Gastrocnemius medialis (tissue), 4 donors: Measurements from ENCODE around the gene C11orf52. TPM values are rescaled to one million over a fixed set of nuclear protein-coding genes. Genes with fewer than 3 reads are reported as not detected.
A peak's percentile ranks its signal among the peaks of the same experiment; 100 is the strongest.

Source experiments
- ATAC-seq, 2 donors: fragments of 150-250 bp; one replicate each; pipeline ENCODE4 v1.9.1; 2016
- DNase-seq, 2 donors: peaks; one replicate each; pipeline ENCODE4 v3.0.0-alpha.2; 2019
- H3K27ac ChIP-seq, 4 donors: fragments of 200-600 bp; sonication (generic); 1 replicate in 1 of 4; 2 replicates in 3 of 4; pipeline ENCODE4 v1.5.1; 2016 to 2018; ENCODE audit warnings: mild to moderate bottlenecking in 2 of 4, moderate library complexity in 1 of 4
- H3K27me3 ChIP-seq, 3 donors: fragments of 200-600 bp; sonication (generic) in 2 of 3; 1 replicate in 1 of 3; 2 replicates in 2 of 3; pipeline versions ENCODE4 v1.5.1 to v1.6.0; 2016 to 2019; ENCODE audit warnings: mild to moderate bottlenecking in 1 of 3, moderate library complexity in 1 of 3
- H3K36me3 ChIP-seq, 2 donors: fragments of 200-600 bp; sonication (generic) in 1 of 2; one replicate each; pipeline ENCODE4 v1.5.1; 2017 to 2018
- H3K4me1 ChIP-seq, 2 donors: fragments of 200-600 bp; sonication (generic) in 1 of 2; one replicate each; pipeline ENCODE4 v1.5.1; 2016 to 2017; ENCODE audit warnings: mild to moderate bottlenecking in 2 of 2
- H3K4me3 ChIP-seq, 4 donors: fragments of 200-600 bp; sonication (generic) in 3 of 4; 1 replicate in 1 of 4; 2 replicates in 3 of 4; pipeline ENCODE4 v1.5.1; 2016 to 2019; ENCODE audit warnings: mild to moderate bottlenecking in 2 of 4
- H3K9me3 ChIP-seq, 3 donors: fragments of 200-600 bp; sonication (generic) in 2 of 3; 1 replicate in 1 of 3; 2 replicates in 2 of 3; pipeline ENCODE4 v1.5.1; 2016 to 2019
- POLR2A ChIP-seq, 2 donors: fragments of 450-650 bp; IDR thresholded peaks; one replicate each; pipeline ENCODE4 v1.6.1; 2017; ENCODE audit warnings: antibody characterized with exemption in 2 of 2, mild to moderate bottlenecking in 2 of 2, moderate library complexity in 2 of 2
- in situ Hi-C, 4 donors: fragments of 200-750 bp; cut with MboI; loops; one replicate each; pipeline versions ENCODE4 v1.15.0 to v1.8.0; 2017; ENCODE audit warnings: low sequenced_read_pairs in 4 of 4
- intact Hi-C: fragments of 100-400 bp; cut with DNase I; formaldehyde crosslinking; loops from one replicate; pipeline ENCODE4 v1.15.1; 2023; ENCODE audit warnings: low total_unique reads
- total RNA-seq, 4 donors: library from RNA; depleted of rRNA; stranded (reverse); fragments of >200 nt; gene quantifications; one replicate each; pipeline versions ENCODE4 v1.1.0 to v1.2.3, GENCODE V29; 2016
- TF ChIP-seq, protein P1 (sequence below), 5 experiments: fragments of 450-650 bp in 3 of 5; fragments of 200-600 bp in 2 of 5; sonication (generic) in 2 of 5; IDR thresholded peaks in 4 of 5; conservative IDR thresholded peaks in 1 of 5; 1 replicate in 4 of 5; 2 replicates in 1 of 5; pipeline ENCODE4 v1.5.1; 2016 to 2019; ENCODE audit warnings: antibody characterized with exemption in 5 of 5, mild to moderate bottlenecking in 3 of 5, moderate library complexity in 3 of 5

C11orf52 gene
- total RNA-seq, 4 donors from 2014 or later, result 6.3 to 23.8 (median 11.9) TPM

DNA sequence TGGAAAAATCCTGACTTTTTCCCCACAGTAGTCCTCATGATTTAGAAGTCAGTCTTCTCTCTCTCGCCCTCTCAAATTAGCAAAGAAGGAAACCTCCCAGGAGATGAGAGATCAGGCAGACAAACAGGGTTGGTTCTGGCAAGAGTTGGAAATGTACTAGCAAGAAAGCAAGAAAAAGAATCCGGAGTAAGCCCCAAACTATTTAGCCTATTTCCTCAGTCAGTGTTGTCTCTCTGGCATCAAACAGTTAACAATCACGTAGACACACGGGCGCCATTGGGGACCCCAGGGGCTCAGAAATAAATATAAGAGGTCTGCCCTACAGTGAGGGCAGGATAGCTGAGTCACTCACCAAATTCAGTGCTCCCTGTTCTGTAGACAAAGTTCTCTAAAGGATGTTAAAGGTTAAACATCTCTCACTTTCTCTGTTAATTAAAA, 4.7 kb downstream of the C11orf52 start:
- DNase-seq (no peak), ATAC-seq (peak in 1 of 2 donors; percentile 14)
- peak overlapping the region; percentile 91 to 94 (median 92) for H3K27ac ChIP-seq
- in situ Hi-C loops (no loop called here), intact Hi-C loops (no loop called here)
- H3K4me3 ChIP-seq, result peak overlapping the region; percentile 11 to 37 (median 30)
- H3K9me3 ChIP-seq, result no peaks in the 10 kb centered on the region
- no peak for TF ChIP-seq POLR2A (IDR thresholded peaks at IDR 0.05)
- TF ChIP-seq, protein P1, sequence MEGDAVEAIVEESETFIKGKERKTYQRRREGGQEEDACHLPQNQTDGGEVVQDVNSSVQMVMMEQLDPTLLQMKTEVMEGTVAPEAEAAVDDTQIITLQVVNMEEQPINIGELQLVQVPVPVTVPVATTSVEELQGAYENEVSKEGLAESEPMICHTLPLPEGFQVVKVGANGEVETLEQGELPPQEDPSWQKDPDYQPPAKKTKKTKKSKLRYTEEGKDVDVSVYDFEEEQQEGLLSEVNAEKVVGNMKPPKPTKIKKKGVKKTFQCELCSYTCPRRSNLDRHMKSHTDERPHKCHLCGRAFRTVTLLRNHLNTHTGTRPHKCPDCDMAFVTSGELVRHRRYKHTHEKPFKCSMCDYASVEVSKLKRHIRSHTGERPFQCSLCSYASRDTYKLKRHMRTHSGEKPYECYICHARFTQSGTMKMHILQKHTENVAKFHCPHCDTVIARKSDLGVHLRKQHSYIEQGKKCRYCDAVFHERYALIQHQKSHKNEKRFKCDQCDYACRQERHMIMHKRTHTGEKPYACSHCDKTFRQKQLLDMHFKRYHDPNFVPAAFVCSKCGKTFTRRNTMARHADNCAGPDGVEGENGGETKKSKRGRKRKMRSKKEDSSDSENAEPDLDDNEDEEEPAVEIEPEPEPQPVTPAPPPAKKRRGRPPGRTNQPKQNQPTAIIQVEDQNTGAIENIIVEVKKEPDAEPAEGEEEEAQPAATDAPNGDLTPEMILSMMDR (IDR thresholded peaks at IDR 0.05 in 4 of 5, conservative IDR thresholded peaks at IDR 0.05 in 1 of 5), result no peak
- peaks cover 61 to 75% of the 10 kb centered on the region in 2 donors for H3K4me1 ChIP-seq
- H3K36me3 ChIP-seq, result no peaks in the 10 kb centered on the region
- H3K27me3 ChIP-seq, result no peaks in the 10 kb centered on the region

DNA sequence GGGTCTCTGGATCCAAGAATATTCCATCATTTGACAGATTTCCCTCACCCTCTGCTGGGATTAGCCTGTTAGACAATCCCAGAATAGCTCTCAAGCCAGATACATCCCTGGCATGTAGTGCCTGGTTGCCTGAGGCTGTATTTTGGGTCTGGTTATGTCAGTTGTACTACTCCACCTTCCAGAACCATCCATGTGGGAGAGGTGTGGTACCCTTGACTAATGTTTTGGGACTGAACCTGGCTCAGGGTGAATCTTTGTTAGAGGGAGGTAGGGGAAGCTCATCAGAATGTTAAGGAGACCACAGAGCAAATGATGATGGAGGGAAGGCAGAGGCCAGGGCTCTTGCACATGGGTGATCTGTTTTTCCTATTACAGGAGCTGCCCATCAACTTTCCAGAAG, 5.2 kb downstream of the C11orf52 start:
- in situ Hi-C loops, result no loop called here
- DNase-seq (no peak), ATAC-seq (no peak)
- H3K4me3 ChIP-seq, result peak overlapping the region in 2 of 4 donors; percentile 11 to 37
- peaks cover 61 to 70% of the 10 kb centered on the region in 2 donors for H3K4me1 ChIP-seq
- no peaks in the 10 kb centered on the region for H3K27me3 ChIP-seq
- H3K9me3 ChIP-seq, result no peaks in the 10 kb centered on the region
- intact Hi-C loops, result no loop called here
- TF ChIP-seq, protein P1 (IDR thresholded peaks at IDR 0.05 in 4 of 5, conservative IDR thresholded peaks at IDR 0.05 in 1 of 5), result no peak
- TF ChIP-seq POLR2A (IDR thresholded peaks at IDR 0.05), result no peak
- H3K27ac ChIP-seq, result peak overlapping the region; percentile 91 to 94 (median 92)
- H3K36me3 ChIP-seq, result no peaks in the 10 kb centered on the region

DNA sequence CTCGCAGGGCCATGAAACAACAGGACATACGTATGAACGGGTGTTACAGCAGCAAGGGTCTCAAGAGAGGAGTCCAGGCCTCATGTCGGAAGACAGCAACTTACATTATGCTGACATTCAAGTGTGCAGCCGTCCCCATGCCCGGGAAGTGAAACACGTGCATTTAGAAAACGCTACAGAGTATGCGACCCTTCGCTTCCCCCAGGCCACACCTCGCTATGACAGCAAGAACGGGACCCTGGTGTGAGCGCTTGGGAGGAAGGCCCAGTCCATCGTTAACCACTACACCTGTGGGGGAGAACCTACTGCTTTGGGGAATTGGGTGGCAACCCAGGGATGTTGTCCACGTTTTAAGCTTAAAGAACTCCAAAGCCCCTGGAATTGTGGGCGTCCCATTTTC, 7.2 kb downstream of the C11orf52 start:
- Histone ChIP-seq H3K9me3 (no peaks in the 10 kb centered on the region), H3K27ac (peak overlapping the region; percentile 91 to 94 (median 92)), H3K4me3 (peak overlapping the region in 2 of 4 donors; percentile 53 to 62), H3K27me3 (no peaks in the 10 kb centered on the region), H3K4me1 (peaks cover 59% of the 10 kb centered on the region in 2 donors), H3K36me3 (no peaks in the 10 kb centered on the region)
- no peak for DNase-seq
- no peak for ATAC-seq
- in situ Hi-C loops (no loop called here), intact Hi-C loops (loop anchor here (1.0 kb wide), 1 partner anchor 47 kb away; the partner anchor contains the start of genes CFAP68 and FDXACB1)
- TF ChIP-seq, protein P1 (IDR thresholded peaks at IDR 0.05 in 4 of 5, conservative IDR thresholded peaks at IDR 0.05 in 1 of 5), result no peak
- no peak for TF ChIP-seq POLR2A (IDR thresholded peaks at IDR 0.05)

DNA sequence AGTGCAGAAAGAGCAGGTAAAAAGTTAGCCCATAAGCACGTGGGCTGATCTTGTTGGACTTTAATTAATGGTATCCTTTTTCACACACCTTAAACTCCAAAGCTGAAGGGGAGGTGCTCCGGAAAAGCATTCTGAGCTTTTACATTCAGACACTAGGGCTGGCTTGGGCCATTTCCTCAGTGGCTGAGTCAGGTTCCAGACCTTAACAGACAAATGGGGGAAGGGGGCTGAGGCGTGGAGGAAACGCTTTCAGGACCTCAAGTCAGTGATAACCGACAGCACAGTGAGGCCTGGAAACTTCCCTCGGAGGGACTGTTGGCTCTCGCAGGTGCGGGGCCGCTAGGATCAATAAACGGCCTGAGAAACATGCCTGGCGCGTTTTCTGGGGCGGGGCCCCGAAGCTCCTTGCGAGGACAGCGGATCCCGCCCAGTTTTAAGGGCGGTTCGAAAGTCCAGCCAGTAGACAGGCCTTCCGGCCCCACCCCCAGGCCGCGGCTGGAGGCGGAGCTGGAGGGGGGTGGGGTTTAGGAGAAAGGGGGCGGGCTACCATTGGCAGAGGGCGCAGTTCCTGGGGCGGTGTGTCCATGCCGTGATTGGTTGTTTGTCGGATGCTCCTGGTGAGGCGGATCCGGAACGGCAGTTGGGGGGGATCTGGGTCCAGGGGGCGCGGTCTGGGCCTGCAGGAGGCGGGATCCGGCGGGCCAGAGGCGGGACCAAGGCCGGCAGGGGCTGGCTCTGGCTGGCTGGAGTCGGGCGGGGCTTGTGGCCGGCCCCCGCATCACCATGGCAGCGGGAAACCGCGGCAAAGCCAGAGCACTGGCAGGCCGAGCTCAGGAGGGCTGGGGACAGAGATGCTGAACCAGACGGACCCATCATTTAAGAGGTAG, 8.0 kb downstream of the C11orf52 start:
- intact Hi-C loops (loop anchor here (1.0 kb wide), 1 partner anchor 47 kb away; the partner anchor contains the start of genes CFAP68 and FDXACB1), in situ Hi-C loops (no loop called here)
- peak overlapping the region; percentile 46 to 62 (median 53) for H3K4me3 ChIP-seq
- no peaks in the 10 kb centered on the region for H3K9me3 ChIP-seq
- H3K4me1 ChIP-seq, result peaks cover 51 to 55% of the 10 kb centered on the region in 2 donors
- H3K27me3 ChIP-seq, result no peaks in the 10 kb centered on the region
- H3K36me3 ChIP-seq, result no peaks in the 10 kb centered on the region
- peak overlapping the region; percentile 91 to 94 (median 92) for H3K27ac ChIP-seq
- TF ChIP-seq, protein P1 (IDR thresholded peaks at IDR 0.05 in 4 of 5, conservative IDR thresholded peaks at IDR 0.05 in 1 of 5), result peak in 1 of 5 experiments; percentile 21
- TF ChIP-seq POLR2A (IDR thresholded peaks at IDR 0.05), result peak; percentile 78 to 87
- DNase-seq, result peak; percentile 93 to 96
- ATAC-seq, result peak; percentile 76 to 77
